ENCODE measurements around the gene ESRRG.

The ESRRG gene

GRCh38 chr1:216542741-216543140 is 180.5 kb downstream of the ESRRG start:
- no CpG with 5 or more reads among the region's 2 CpGs for WGBS, 2 donors (ENCODE audit: extremely low coverage in 2 of 2, insufficient read length in 2 of 2, insufficient replicate concordance in 1 of 2)
- no peak overlapping the region for H3K27ac ChIP-seq (replicated peaks; ENCODE audit: low read length)
- H2AK5ac ChIP-seq (ENCODE audit: low read depth, low read length) = no peak overlapping the region
- H4K91ac ChIP-seq (ENCODE audit: low read depth, low read length, poor library complexity) = no peak overlapping the region
- no peaks in the 10 kb centered on the region for H3K4me1 ChIP-seq (ENCODE audit: control insufficient read depth in 2 of 2, insufficient read depth in 1 of 2, low read depth in 1 of 2, low read length in 2 of 2)
- H3K4me3 ChIP-seq (ENCODE audit: low read length in 2 of 2) = no peak overlapping the region
- no peaks in the 10 kb centered on the region for H3K27me3 ChIP-seq (ENCODE audit: control insufficient read depth in 3 of 3, insufficient read depth in 3 of 3, low read depth in 1 of 3, low read length in 3 of 3)
- H2AFZ ChIP-seq (ENCODE audit: low read length) = no peak overlapping the region
- no peak overlapping the region for H4K8ac ChIP-seq (ENCODE audit: low read depth, low read length)
- no peaks in the 10 kb centered on the region for H3K9me3 ChIP-seq (replicated peaks in 1 of 2; ENCODE audit: control insufficient read depth in 2 of 2, insufficient read depth in 1 of 2, low read depth in 1 of 2, low read length in 2 of 2)
- no peak overlapping the region for H2BK12ac ChIP-seq (ENCODE audit: low read length)
- no peak overlapping the region for H3K4ac ChIP-seq (ENCODE audit: low read length)
- no peak overlapping the region for H2BK120ac ChIP-seq (ENCODE audit: low read depth, low read length)
- H3K23ac ChIP-seq (ENCODE audit: low read depth, low read length, poor library complexity) = no peak overlapping the region
- H2BK15ac ChIP-seq (ENCODE audit: low read length) = no peak overlapping the region
- H3K9ac ChIP-seq (ENCODE audit: low read depth, low read length, poor library complexity) = no peak overlapping the region
- no peak overlapping the region for H3K18ac ChIP-seq (ENCODE audit: low read length)
- no peak overlapping the region for H3K14ac ChIP-seq (ENCODE audit: low read length)
- no peak overlapping the region for H3K4me2 ChIP-seq (ENCODE audit: insufficient read depth, low read length, poor library complexity, severe bottlenecking)
- no peak overlapping the region for H2BK5ac ChIP-seq (ENCODE audit: low read length)
- no peak for DNase-seq (ENCODE audit: low spot score)
- no peaks in the 10 kb centered on the region for H3K36me3 ChIP-seq (replicated peaks in 1 of 2; ENCODE audit: control insufficient read depth in 2 of 2, insufficient read depth in 2 of 2, low read length in 2 of 2)
- H3K79me1 ChIP-seq (ENCODE audit: low read depth, low read length) = no peaks in the 10 kb centered on the region

DNA sequence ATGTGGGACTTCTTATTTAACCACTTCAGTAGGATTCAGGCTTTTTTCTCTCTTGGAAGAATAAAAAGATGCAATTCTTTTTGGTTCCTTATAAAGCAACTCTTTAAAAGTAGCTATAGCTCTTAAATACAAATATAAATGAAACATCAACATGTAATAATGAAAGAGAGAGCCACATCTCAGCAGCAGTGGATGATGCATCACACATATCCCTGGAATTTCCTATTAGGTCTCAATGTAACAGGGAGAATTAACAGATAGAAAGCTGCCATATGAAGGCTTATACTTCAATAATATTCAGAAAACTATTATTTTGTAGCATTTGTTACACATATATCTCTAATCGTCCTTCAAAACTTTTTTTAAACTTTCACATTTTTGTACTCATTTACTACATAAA is 181.0 kb downstream of the ESRRG start:
- Histone ChIP-seq H4K91ac (ENCODE audit: low read depth, low read length, poor library complexity) (no peak overlapping the region), H2AFZ (ENCODE audit: low read length) (no peak overlapping the region), H2BK5ac (ENCODE audit: low read length) (no peak overlapping the region), H3K4ac (ENCODE audit: low read length) (no peak overlapping the region), H4K8ac (ENCODE audit: low read depth, low read length) (no peak overlapping the region), H3K4me2 (ENCODE audit: insufficient read depth, low read length, poor library complexity, severe bottlenecking) (no peak overlapping the region), H2AK5ac (ENCODE audit: low read depth, low read length) (no peak overlapping the region), H3K4me1 (ENCODE audit: control insufficient read depth in 2 of 2, insufficient read depth in 1 of 2, low read depth in 1 of 2, low read length in 2 of 2) (no peaks in the 10 kb centered on the region), H2BK12ac (ENCODE audit: low read length) (no peak overlapping the region), H3K23ac (ENCODE audit: low read depth, low read length, poor library complexity) (no peak overlapping the region), H3K14ac (ENCODE audit: low read length) (no peak overlapping the region), H3K79me1 (ENCODE audit: low read depth, low read length) (no peaks in the 10 kb centered on the region), H3K27me3 (ENCODE audit: control insufficient read depth in 3 of 3, insufficient read depth in 3 of 3, low read depth in 1 of 3, low read length in 3 of 3) (no peaks in the 10 kb centered on the region), H3K36me3 (replicated peaks in 1 of 2; ENCODE audit: control insufficient read depth in 2 of 2, insufficient read depth in 2 of 2, low read length in 2 of 2) (no peaks in the 10 kb centered on the region), H3K18ac (ENCODE audit: low read length) (no peak overlapping the region), H3K9ac (ENCODE audit: low read depth, low read length, poor library complexity) (no peak overlapping the region), H3K27ac (replicated peaks; ENCODE audit: low read length) (no peak overlapping the region), H3K4me3 (ENCODE audit: low read length in 2 of 2) (no peak overlapping the region), H2BK15ac (ENCODE audit: low read length) (no peak overlapping the region), H3K9me3 (replicated peaks in 1 of 2; ENCODE audit: control insufficient read depth in 2 of 2, insufficient read depth in 1 of 2, low read depth in 1 of 2, low read length in 2 of 2) (no peaks in the 10 kb centered on the region), H2BK120ac (ENCODE audit: low read depth, low read length) (no peak overlapping the region)
- no peak for DNase-seq (ENCODE audit: low spot score)
- 100% methylated on average over 1 of the region's 1 CpG; no CpG with 5 or more reads in 1 of the 2 donors for WGBS, 2 donors (ENCODE audit: extremely low coverage in 2 of 2, insufficient read length in 2 of 2, insufficient replicate concordance in 1 of 2)

- Histone ChIP-seq H3K9me3 (replicated peaks in 1 of 2; ENCODE audit: control insufficient read depth in 2 of 2, insufficient read depth in 1 of 2, low read depth in 1 of 2, low read length in 2 of 2) (no peaks in the 10 kb centered on the region), H3K18ac (ENCODE audit: low read length) (no peak overlapping the region), H3K79me1 (ENCODE audit: low read depth, low read length) (no peaks in the 10 kb centered on the region), H2AFZ (ENCODE audit: low read length) (no peak overlapping the region), H3K27me3 (ENCODE audit: control insufficient read depth in 3 of 3, insufficient read depth in 3 of 3, low read depth in 1 of 3, low read length in 3 of 3) (no peaks in the 10 kb centered on the region), H4K8ac (ENCODE audit: low read depth, low read length) (no peak overlapping the region), H2BK15ac (ENCODE audit: low read length) (no peak overlapping the region), H2BK120ac (ENCODE audit: low read depth, low read length) (no peak overlapping the region), H4K91ac (ENCODE audit: low read depth, low read length, poor library complexity) (no peak overlapping the region), H3K36me3 (replicated peaks in 1 of 2; ENCODE audit: control insufficient read depth in 2 of 2, insufficient read depth in 2 of 2, low read length in 2 of 2) (no peaks in the 10 kb centered on the region), H3K4me3 (ENCODE audit: low read length in 2 of 2) (no peak overlapping the region), H2BK5ac (ENCODE audit: low read length) (no peak overlapping the region), H2AK5ac (ENCODE audit: low read depth, low read length) (no peak overlapping the region), H3K9ac (ENCODE audit: low read depth, low read length, poor library complexity) (no peak overlapping the region), H3K4me2 (ENCODE audit: insufficient read depth, low read length, poor library complexity, severe bottlenecking) (no peak overlapping the region), H3K23ac (ENCODE audit: low read depth, low read length, poor library complexity) (no peak overlapping the region), H3K14ac (ENCODE audit: low read length) (no peak overlapping the region), H3K4me1 (ENCODE audit: control insufficient read depth in 2 of 2, insufficient read depth in 1 of 2, low read depth in 1 of 2, low read length in 2 of 2) (peaks cover 0 to 1% of the 10 kb centered on the region in 2 donors), H3K27ac (replicated peaks; ENCODE audit: low read length) (no peak overlapping the region), H3K4ac (ENCODE audit: low read length) (no peak overlapping the region), H2BK12ac (ENCODE audit: low read length) (no peak overlapping the region)
- no CpG with 5 or more reads among the region's 2 CpGs for WGBS, 2 donors (ENCODE audit: extremely low coverage in 2 of 2, insufficient read length in 2 of 2, insufficient replicate concordance in 1 of 2)
- no peak for DNase-seq (ENCODE audit: low spot score)
Measured at GRCh38 chr1:216535751-216536150, 187.5 kb downstream of the ESRRG start.

DNA sequence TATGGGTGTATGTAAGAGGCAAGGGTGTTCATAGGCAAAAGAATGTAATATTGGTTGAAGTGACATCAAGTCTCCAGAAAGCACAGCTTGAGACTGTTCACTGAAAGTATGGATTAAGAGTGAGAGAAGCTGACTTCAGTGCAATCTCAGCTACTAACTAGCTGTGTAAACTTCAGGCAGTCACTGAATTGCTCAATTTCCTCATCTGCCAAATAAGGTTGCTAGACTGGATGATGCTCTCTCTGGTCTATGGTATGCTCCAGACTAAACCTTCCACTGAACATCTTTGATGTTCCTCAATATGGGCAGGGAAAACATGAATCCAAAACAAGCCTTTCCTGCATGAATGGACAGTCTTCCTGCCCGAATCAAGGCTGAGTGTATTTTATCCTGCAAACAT is 188.2 kb downstream of the ESRRG start:
- no peak overlapping the region for H2AK5ac ChIP-seq (ENCODE audit: low read depth, low read length)
- H3K14ac ChIP-seq (ENCODE audit: low read length) = no peak overlapping the region
- no peak overlapping the region for H3K4ac ChIP-seq (ENCODE audit: low read length)
- H2AFZ ChIP-seq (ENCODE audit: low read length) = no peak overlapping the region
- no peak overlapping the region for H2BK12ac ChIP-seq (ENCODE audit: low read length)
- no peaks in the 10 kb centered on the region for H3K36me3 ChIP-seq (replicated peaks in 1 of 2; ENCODE audit: control insufficient read depth in 2 of 2, insufficient read depth in 2 of 2, low read length in 2 of 2)
- H3K18ac ChIP-seq (ENCODE audit: low read length) = no peak overlapping the region
- no peaks in the 10 kb centered on the region for H3K9me3 ChIP-seq (replicated peaks in 1 of 2; ENCODE audit: control insufficient read depth in 2 of 2, insufficient read depth in 1 of 2, low read depth in 1 of 2, low read length in 2 of 2)
- H3K4me3 ChIP-seq (ENCODE audit: low read length in 2 of 2) = no peak overlapping the region
- DNase-seq (ENCODE audit: low spot score) = no peak
- H4K91ac ChIP-seq (ENCODE audit: low read depth, low read length, poor library complexity) = no peak overlapping the region
- H2BK120ac ChIP-seq (ENCODE audit: low read depth, low read length) = no peak overlapping the region
- H3K4me1 ChIP-seq (ENCODE audit: control insufficient read depth in 2 of 2, insufficient read depth in 1 of 2, low read depth in 1 of 2, low read length in 2 of 2) = peaks cover 0 to 3% of the 10 kb centered on the region in 2 donors
- no CpG with 5 or more reads among the region's 1 CpG for WGBS, 2 donors (ENCODE audit: extremely low coverage in 2 of 2, insufficient read length in 2 of 2, insufficient replicate concordance in 1 of 2)
- H4K8ac ChIP-seq (ENCODE audit: low read depth, low read length) = no peak overlapping the region
- no peak overlapping the region for H2BK5ac ChIP-seq (ENCODE audit: low read length)
- H3K27me3 ChIP-seq (ENCODE audit: control insufficient read depth in 3 of 3, insufficient read depth in 3 of 3, low read depth in 1 of 3, low read length in 3 of 3) = no peaks in the 10 kb centered on the region
- no peak overlapping the region for H3K27ac ChIP-seq (replicated peaks; ENCODE audit: low read length)
- no peak overlapping the region for H3K4me2 ChIP-seq (ENCODE audit: insufficient read depth, low read length, poor library complexity, severe bottlenecking)
- no peak overlapping the region for H3K9ac ChIP-seq (ENCODE audit: low read depth, low read length, poor library complexity)
- no peaks in the 10 kb centered on the region for H3K79me1 ChIP-seq (ENCODE audit: low read depth, low read length)
- no peak overlapping the region for H2BK15ac ChIP-seq (ENCODE audit: low read length)
- no peak overlapping the region for H3K23ac ChIP-seq (ENCODE audit: low read depth, low read length, poor library complexity)
